Stomach smooth muscle (tissue), 2 donors: Measurements from ENCODE around the gene NTN3.

Source experiments
- H3K27ac ChIP-seq: one replicate; pipeline ENCODE4 v1.7.0; 2013; ENCODE audit warnings: mild to moderate bottlenecking, low read length, inconsistent platforms
- H3K27me3 ChIP-seq, 2 donors: one replicate each; pipeline ENCODE4 v1.7.0; 2013; ENCODE audit warnings: low read length in 2 of 2; ENCODE audit not compliant: insufficient read depth in 2 of 2, control insufficient read depth in 1 of 2
- H3K36me3 ChIP-seq, 2 donors: one replicate each; pipeline ENCODE4 v1.7.0; 2013; ENCODE audit warnings: low read length in 2 of 2; ENCODE audit not compliant: control insufficient read depth in 2 of 2, insufficient read depth in 2 of 2
- H3K4me1 ChIP-seq: one replicate; pipeline ENCODE4 v1.7.0; 2013; ENCODE audit warnings: low read length; ENCODE audit not compliant: control insufficient read depth, insufficient read depth
- H3K4me3 ChIP-seq, 2 donors: one replicate each; pipeline ENCODE4 v1.7.0; 2013; ENCODE audit warnings: low read length in 2 of 2
- H3K9ac ChIP-seq, 2 donors: one replicate each; pipeline ENCODE4 v1.7.0; 2013; ENCODE audit warnings: low read length in 2 of 2, mild to moderate bottlenecking in 1 of 2
- H3K9me3 ChIP-seq, 2 donors: one replicate each; pipeline ENCODE4 v1.7.0; 2013; ENCODE audit warnings: low read length in 2 of 2; ENCODE audit not compliant: control insufficient read depth in 2 of 2
- donor health status: healthy.
- donor health status: Pancreatic carcinoma.

NTN3 gene

DNA sequence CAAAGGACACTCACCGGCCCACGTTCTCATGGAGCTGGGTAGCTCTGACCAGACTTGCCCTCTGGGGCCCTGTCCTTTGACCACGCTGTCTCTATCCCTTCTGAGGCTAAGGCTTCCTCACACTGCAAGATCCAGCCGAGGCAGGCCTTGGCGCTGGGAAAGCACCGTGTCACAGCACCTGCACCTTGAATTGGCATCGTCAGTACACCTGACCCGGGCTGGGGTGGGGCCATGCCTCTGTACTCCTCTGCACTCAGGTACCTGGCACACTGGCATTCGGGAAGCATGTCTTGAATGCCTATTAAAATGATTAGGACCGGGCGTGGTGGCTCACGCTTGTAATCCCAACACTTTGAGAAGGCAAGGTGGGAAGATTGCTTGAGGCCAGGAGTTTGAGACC is 9.9 kb downstream of the NTN3 start:
- no peaks in the 10 kb centered on the region for H3K27me3 ChIP-seq
- H3K4me3 ChIP-seq: no peak overlapping the region
- H3K9ac ChIP-seq: no peak overlapping the region
- H3K27ac ChIP-seq: no peak overlapping the region
- H3K9me3 ChIP-seq: no peaks in the 10 kb centered on the region
- no peaks in the 10 kb centered on the region for H3K36me3 ChIP-seq
- H3K4me1 ChIP-seq: peaks cover 34% of the 10 kb centered on the region

DNA sequence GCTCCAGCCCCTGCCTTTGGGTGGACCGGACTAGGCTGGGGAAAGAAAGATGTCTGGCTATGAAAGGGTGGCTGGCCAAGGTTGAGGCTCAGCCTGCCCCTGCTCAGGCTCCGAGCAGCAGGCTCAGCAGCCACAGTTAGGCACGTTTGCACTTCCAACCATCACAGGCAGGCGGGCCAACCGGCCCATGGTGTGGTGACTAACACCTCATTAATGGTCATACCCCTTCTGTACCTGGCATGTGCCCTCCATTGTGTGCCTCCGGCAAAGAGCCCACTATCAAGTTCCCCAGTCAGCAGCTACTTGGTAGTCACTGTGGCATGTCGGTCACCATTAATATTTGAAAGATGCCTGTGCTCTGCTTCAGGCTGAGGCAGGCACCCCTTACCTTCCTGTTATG is 10.6 kb downstream of the NTN3 start:
- H3K27ac ChIP-seq: no peak overlapping the region
- H3K27me3 ChIP-seq: no peaks in the 10 kb centered on the region
- H3K9me3 ChIP-seq: no peaks in the 10 kb centered on the region
- H3K36me3 ChIP-seq: no peaks in the 10 kb centered on the region
- peak overlapping the region in 1 of 2 donors; percentile 74 for H3K9ac ChIP-seq
- H3K4me1 ChIP-seq: peaks cover 34% of the 10 kb centered on the region
- H3K4me3 ChIP-seq: no peak overlapping the region

DNA sequence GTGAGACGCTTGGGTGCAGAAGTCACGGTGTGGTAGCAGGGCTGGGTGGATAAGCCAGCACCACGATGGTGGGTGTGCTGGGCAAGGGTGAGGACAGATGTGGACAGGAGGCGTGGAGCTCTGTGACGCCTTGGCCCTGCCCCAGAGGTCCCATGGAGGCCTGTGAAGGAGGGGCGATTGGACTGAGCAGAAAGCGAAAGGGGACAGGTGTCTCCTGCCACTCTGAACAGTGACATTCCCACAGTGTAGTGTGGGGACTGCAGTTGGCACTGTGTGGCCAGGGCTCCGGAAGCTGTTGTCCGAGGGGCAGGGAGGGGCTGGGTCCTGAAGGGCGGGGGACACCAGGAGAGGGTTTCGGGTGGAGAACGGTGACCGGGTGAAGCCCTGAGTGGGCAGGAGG is 11.2 kb downstream of the NTN3 start:
- Histone ChIP-seq H3K27me3 (no peaks in the 10 kb centered on the region), H3K27ac (peak overlapping the region; percentile 88), H3K4me1 (peaks cover 39% of the 10 kb centered on the region), H3K36me3 (no peaks in the 10 kb centered on the region), H3K9ac (peak overlapping the region; percentile 74 to 80), H3K9me3 (no peaks in the 10 kb centered on the region), H3K4me3 (peak overlapping the region; percentile 25 to 71)

DNA sequence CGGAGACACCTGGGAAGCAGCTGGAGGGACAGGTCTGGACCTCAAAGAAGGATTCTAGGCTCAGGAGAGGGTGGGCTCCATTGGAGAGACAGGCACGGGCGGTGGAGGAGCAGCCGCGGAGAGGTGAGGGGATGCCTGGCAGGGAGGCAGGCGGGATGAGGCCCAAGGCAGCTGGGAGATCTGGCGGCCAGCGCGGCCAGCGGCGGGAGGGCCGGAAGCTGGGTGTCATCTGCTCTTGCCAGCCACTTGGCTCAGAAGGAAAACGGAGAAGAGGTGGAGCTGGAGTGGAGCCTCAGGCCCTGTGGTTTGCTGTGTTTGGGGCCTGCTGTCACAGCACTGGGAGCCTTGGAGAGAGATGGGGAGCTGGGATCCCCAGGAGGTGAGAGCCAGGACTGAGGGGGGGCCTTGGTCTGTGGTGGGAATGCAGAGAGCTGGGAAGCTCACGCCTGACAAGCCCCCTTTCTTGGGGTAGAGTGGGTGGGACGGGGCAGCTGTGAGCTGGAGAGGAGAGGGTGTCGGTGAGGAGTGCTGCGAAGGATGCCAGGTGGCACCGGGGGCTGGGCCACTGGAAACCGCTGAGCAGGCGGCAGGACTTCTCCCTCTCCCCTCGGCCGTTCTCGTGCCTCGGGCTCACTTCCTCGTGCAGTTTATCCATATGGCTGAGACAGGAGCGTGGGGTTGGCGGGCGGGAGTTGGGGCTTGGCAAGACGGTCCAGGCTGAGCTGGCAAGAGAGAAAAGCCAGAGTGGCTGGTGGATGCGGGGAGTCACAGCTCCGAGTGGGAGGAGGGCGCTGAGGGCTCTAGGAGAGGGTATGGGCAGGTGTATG is 11.8 kb downstream of the NTN3 start:
- H3K27ac ChIP-seq: peak overlapping the region; percentile 88
- H3K4me1 ChIP-seq: peaks cover 43% of the 10 kb centered on the region
- H3K4me3 ChIP-seq: peak overlapping the region; percentile 62 to 71
- H3K36me3 ChIP-seq: no peaks in the 10 kb centered on the region
- no peaks in the 10 kb centered on the region for H3K27me3 ChIP-seq
- peak overlapping the region; percentile 74 to 80 for H3K9ac ChIP-seq
- H3K9me3 ChIP-seq: no peaks in the 10 kb centered on the region

DNA sequence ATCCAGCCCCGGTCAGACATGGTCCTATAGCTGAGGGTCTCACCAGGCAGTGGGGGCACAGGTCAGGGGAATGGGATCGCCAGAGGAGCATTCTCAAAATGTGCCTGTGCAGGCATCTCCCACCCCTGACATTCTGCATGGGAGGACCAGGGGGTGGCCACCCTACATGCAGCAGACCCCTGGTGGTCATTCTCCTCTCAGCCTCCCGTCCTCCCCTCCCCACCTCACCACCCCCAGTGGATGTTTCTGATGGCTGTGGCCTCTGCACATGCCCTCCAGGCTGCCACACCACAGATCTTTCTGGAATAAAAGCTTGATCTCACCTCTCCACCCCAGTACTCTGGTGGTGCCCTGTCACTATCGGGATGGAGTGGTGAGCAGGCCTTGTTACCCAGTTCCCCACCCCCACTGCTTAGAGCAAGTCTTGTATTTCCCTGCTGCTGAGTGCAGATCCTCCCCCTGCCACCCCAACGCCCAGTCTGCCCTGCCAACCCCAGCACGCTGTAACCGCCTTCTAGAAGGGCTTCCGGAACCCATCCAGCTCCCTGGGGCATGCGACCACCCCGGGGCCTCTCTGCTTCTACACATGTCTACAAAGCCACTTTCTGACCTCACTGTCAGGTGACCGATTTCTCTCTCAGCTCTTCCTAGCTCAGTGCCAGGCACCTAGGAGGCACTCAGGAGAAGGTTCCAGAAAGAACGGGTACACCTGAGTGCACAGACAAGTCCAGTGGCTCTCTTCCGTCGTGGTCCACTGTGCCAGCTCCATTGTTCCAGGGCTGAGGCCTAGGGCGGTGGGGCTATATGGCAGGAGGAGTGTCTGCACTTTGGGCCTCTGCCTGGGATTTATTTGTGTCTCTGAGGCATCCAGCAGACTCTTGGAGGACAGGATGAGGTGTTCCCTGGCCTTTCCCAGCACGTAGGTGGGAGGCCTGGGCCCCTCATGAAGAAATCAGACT is 13.1 kb downstream of the NTN3 start:
- H3K27me3 ChIP-seq: no peaks in the 10 kb centered on the region
- H3K4me1 ChIP-seq: peaks cover 41% of the 10 kb centered on the region
- peak overlapping the region; percentile 74 to 80 for H3K9ac ChIP-seq
- H3K4me3 ChIP-seq: peak overlapping the region in 1 of 2 donors; percentile 71
- no peaks in the 10 kb centered on the region for H3K9me3 ChIP-seq
- H3K36me3 ChIP-seq: no peaks in the 10 kb centered on the region
- peak overlapping the region; percentile 88 for H3K27ac ChIP-seq

DNA sequence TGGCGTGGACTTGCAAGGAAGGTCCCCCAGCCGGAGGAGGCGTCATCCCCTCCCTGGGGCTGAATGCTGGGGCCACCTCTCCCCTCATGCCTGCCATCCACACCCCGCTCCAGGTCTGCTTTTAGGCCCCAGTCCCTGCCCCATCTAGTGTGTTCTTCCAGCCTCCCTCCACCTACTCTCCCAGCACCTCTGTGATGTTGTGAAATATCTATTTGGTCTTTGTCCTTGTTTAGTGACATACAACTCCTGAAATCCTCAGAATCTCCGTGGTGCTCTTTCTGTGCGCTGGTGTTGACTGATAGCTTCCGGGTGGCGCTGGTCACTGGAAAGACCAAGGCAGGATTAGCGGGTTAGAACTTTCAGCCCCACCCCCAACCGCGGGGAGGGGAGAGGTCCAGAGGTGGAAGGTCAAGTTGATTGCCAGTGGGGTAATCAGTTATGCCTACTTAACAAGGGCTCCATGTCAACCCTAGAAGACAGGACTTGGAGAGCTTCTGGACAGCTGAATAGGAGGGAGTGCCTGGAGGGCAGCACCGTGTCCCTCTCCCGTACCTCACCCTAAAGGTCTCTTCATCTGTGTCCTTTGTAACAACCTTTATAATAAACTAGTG is 13.9 kb downstream of the NTN3 start:
- H3K4me1 ChIP-seq: peaks cover 41% of the 10 kb centered on the region
- H3K27ac ChIP-seq: no peak overlapping the region
- H3K9me3 ChIP-seq: no peaks in the 10 kb centered on the region
- H3K4me3 ChIP-seq: no peak overlapping the region
- H3K27me3 ChIP-seq: no peaks in the 10 kb centered on the region
- H3K36me3 ChIP-seq: no peaks in the 10 kb centered on the region
- peak overlapping the region in 1 of 2 donors; percentile 74 for H3K9ac ChIP-seq

DNA sequence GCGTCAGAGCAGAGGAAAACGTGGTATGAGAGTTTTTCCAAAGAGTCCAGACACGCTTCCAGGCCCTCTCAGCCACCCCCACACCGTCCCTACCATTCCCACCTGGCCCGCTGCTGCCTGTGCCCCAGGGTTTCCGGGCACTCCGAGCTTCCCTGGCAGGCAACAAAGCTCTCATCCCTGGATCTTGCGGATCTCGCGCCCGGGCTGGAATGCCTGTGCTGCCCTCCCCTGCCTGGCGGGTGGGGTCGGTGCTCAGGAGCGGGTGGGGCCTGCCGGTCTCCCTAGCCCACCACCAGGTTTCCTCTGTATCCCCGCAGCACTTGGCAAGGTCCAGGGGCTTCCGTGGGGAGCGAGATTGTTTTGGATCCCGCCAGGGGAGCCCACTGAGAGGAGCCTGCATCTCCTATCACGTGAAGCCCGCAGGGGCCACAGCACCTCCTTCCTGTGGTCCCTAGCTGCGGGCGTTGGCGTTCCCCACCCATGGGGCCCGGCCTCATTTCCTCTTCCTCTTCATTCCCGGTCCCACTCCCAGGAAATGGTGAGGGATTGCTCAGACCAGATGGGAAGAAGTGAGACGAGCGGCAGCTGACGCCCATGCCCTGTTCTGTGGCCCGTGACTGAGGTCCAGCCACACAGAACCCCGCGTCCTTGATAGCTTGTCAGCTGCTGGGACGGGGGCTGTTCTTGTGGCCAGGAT is 14.9 kb downstream of the NTN3 start:
- Histone ChIP-seq H3K36me3 (peaks cover 0 to 4% of the 10 kb centered on the region in 2 donors), H3K9ac (no peak overlapping the region), H3K27ac (no peak overlapping the region), H3K4me1 (peaks cover 41% of the 10 kb centered on the region), H3K27me3 (no peaks in the 10 kb centered on the region), H3K9me3 (no peaks in the 10 kb centered on the region), H3K4me3 (no peak overlapping the region)

DNA sequence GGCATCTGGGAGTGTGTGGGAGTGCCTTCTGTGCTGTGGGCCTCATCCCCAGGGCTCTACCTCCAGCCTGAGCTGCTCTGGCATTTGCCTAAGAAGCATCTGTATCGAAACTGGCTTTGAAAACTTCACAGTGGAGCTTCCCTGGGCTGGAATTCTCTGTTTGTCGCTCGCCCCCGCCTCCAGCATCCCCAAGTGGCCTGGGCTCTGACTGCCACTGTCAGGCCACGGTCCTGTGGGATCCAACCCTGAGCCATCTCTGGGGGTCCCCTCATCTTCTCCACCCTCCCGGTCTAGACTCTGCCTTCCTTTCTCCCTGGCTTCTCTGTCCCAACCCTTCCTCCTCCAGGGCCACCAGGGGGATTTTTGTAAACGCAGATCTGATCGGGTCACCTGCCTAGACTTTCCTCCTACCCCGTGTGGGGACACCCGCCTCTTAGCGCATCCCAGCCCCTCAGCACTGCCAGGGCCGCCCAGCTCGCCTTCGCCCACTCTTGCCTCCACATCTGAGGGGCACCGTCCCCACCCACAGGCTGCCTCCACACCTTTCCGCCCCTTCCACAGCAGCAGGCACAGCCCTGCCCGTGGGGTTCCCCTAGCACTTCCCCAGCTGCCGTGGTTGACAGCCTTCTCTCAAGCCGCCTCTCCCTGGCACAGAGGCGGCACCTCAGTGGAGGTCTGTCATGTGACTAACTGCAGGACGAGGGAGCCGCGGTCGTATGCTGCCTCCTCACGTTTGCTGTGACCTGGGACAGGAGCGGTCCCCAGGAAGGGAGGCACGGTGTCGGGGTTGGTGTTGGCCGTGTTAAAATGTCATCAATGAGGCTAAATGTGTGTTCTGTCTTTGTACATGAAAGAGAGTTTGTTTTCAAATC is 15.8 kb downstream of the NTN3 start:
- Histone ChIP-seq H3K27ac (no peak overlapping the region), H3K27me3 (no peaks in the 10 kb centered on the region), H3K4me3 (no peak overlapping the region), H3K36me3 (peaks cover 0 to 4% of the 10 kb centered on the region in 2 donors), H3K9me3 (no peaks in the 10 kb centered on the region), H3K9ac (no peak overlapping the region), H3K4me1 (peaks cover 41% of the 10 kb centered on the region)

DNA sequence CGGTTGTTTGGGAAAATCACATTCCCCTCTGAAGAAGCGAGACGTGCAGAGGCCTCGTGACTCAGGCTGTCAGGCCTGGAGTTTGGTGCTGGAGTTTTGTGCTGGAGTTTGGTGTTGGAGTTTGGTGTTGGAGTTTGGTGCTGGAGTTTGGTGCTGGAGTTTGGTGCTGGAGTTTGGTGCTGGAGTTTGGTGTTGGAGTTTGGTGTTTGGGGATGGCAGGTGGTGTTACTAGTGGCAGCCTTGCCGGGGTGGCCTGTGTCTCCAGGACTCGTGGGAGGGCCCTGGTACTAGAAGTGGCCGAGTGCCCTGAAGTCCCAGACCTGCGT is 16.4 kb downstream of the NTN3 start:
- Histone ChIP-seq H3K27ac (no peak overlapping the region), H3K9ac (no peak overlapping the region), H3K36me3 (peaks cover 0 to 4% of the 10 kb centered on the region in 2 donors)

More for the DNA sequence above, 16.4 kb downstream of the NTN3 start:
- no peaks in the 10 kb centered on the region for H3K27me3 ChIP-seq
- peaks cover 37% of the 10 kb centered on the region for H3K4me1 ChIP-seq
- H3K4me3 ChIP-seq: no peak overlapping the region
- H3K9me3 ChIP-seq: no peaks in the 10 kb centered on the region
